NCI-H128 (cell line): ENCODE results near the gene LBP.
"Not testable (repeated sequence)": the region's sequence is repeated elsewhere in the genome, so short reads cannot be mapped to it uniquely, and the experiment has no call there.

Source experiments
- DNase-seq: peaks from one replicate; lab custom pipeline; 2025; ENCODE audit not compliant: unreplicated experiment; lab: John Stamatoyannopoulos, UW

LBP gene

GRCh38 chr20:38346741-38347140 is 459 bp downstream of the LBP start:
- no peak for DNase-seq

- no peak for DNase-seq
These were observed 3.6 kb downstream of the LBP start for GRCh38 chr20:38349856-38350255.

GRCh38 chr20:38350879-38351775 is 4.8 kb downstream of the LBP start:
- no peak for DNase-seq

- no peak for DNase-seq
These were observed 7.0 kb downstream of the LBP start for GRCh38 chr20:38353316-38353715.

- DNase-seq = no peak
These were observed 7.9 kb downstream of the LBP start for GRCh38 chr20:38354227-38354626.

GRCh38 chr20:38355161-38356012 is 9.1 kb downstream of the LBP start:
- DNase-seq = no peak

- DNase-seq = no peak
These were observed 11.4 kb downstream of the LBP start for GRCh38 chr20:38357653-38358207.

GRCh38 chr20:38358556-38358955 is 12.3 kb downstream of the LBP start:
- no peak for DNase-seq

GRCh38 chr20:38363004-38363747 is 16.9 kb downstream of the LBP start:
- no peak for DNase-seq

GRCh38 chr20:38369389-38369788 is 23.1 kb downstream of the LBP start:
- no peak for DNase-seq

- DNase-seq = no peak
These were observed 26.5 kb downstream of the LBP start for GRCh38 chr20:38372806-38373205.

- no peak for DNase-seq
These were observed 27.1 kb downstream of the LBP start for GRCh38 chr20:38373231-38373867.

- no peak for DNase-seq
These were observed 27.6 kb downstream of the LBP start for GRCh38 chr20:38373898-38374297.

- no peak for DNase-seq
These were observed 30.9 kb downstream of the LBP start for GRCh38 chr20:38377039-38377685.

GRCh38 chr20:38377838-38378237 is 31.6 kb downstream of the LBP start:
- DNase-seq = not testable (repeated sequence)

- DNase-seq = no peak
These were observed 36.9 kb downstream of the LBP start for GRCh38 chr20:38383147-38383546.

GRCh38 chr20:38386004-38386403 is 39.7 kb downstream of the LBP start:
- no peak for DNase-seq

GRCh38 chr20:38386851-38387250 is 40.6 kb downstream of the LBP start:
- DNase-seq = no peak

GRCh38 chr20:38387953-38388352 is 41.7 kb downstream of the LBP start:
- DNase-seq = no peak

GRCh38 chr20:38392356-38392755 is 46.1 kb downstream of the LBP start:
- DNase-seq = no peak
